ENCODE results near the gene PROSER2.

DNA sequence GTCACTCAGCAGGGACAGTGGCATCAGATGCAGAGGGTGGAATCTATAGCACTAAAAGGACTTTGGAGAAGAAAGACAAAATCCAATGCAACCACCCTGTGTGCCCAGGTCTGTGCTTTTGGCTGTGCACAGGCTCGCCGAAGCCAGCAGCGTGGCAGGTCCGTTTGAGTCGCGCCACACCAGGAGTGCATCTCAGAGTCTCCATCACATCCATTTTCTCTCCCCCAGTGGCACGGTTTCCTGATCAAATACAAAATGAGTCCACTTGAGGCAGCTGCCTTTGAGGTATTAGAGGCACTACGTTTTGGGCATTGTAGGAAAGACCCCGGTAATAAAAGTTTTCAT, 23.4 kb upstream of the PROSER2 start:
- TF ChIP-seq, protein P1, sequence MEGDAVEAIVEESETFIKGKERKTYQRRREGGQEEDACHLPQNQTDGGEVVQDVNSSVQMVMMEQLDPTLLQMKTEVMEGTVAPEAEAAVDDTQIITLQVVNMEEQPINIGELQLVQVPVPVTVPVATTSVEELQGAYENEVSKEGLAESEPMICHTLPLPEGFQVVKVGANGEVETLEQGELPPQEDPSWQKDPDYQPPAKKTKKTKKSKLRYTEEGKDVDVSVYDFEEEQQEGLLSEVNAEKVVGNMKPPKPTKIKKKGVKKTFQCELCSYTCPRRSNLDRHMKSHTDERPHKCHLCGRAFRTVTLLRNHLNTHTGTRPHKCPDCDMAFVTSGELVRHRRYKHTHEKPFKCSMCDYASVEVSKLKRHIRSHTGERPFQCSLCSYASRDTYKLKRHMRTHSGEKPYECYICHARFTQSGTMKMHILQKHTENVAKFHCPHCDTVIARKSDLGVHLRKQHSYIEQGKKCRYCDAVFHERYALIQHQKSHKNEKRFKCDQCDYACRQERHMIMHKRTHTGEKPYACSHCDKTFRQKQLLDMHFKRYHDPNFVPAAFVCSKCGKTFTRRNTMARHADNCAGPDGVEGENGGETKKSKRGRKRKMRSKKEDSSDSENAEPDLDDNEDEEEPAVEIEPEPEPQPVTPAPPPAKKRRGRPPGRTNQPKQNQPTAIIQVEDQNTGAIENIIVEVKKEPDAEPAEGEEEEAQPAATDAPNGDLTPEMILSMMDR (IDR thresholded peaks at IDR 0.05; ENCODE audit: low read depth, low read length, poor library complexity, severe bottlenecking), result no peak
- no peak for TF ChIP-seq EZH2phosphoT487 (IDR thresholded peaks at IDR 0.05; ENCODE audit: borderline replicate concordance, low read length)
